Measurements from ENCODE around the gene SH3RF2.

SH3RF2 gene

GRCh38 chr5:146050086-146050485, 113.7 kb downstream of the SH3RF2 start:
- no peak for DNase-seq

GRCh38 chr5:146051678-146052077, 115.3 kb downstream of the SH3RF2 start:
- no peak for DNase-seq

DNA sequence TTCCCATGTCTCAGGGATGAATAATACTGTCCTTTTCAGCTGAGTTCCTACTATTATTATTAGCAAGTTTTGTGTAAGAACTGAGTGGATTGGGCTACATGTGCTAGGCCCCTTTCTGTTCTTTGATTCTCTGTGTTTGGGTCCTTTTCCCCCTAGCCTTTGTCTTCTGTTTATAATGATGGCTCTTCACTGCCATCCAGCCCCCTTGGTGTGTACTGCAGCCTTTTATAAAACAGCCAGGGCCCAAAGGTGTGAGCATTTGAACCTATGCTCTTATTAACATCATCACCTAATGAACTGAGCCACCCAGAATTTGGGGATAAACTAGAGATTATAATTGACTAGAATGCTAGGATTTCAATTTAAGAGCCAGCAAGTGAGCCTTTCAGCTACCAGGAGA, 116.4 kb downstream of the SH3RF2 start:
- DNase-seq, result no peak

- no peak for DNase-seq
These were observed 119.1 kb downstream of the SH3RF2 start for GRCh38 chr5:146055432-146055831.

GRCh38 chr5:146059460-146060220, 123.3 kb downstream of the SH3RF2 start:
- DNase-seq, result no peak

- DNase-seq, result no peak
These were observed 123.8 kb downstream of the SH3RF2 start for GRCh38 chr5:146060221-146060585.

- no peak for DNase-seq
These were observed 130.6 kb downstream of the SH3RF2 start for GRCh38 chr5:146066968-146067367.

DNA sequence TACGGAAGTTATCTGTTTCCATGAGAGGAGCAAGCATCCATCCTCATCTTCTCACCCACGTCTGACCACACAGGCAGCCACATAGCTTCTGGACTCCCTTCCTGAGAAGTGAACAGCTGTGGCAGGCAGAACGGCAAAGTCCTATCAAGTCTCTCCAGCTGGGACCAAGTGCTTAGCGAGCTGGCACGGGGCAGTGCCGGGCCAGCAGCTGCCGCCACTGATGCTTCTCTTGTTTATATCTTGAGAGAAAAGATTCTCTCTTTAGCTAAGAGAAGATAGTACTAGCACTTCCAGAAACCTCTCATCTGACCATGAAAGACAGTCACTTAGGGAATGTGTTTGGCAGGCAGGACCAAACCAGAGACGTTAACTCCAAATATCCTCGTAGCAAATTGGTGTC, 131.8 kb downstream of the SH3RF2 start:
- no peak for DNase-seq

DNA sequence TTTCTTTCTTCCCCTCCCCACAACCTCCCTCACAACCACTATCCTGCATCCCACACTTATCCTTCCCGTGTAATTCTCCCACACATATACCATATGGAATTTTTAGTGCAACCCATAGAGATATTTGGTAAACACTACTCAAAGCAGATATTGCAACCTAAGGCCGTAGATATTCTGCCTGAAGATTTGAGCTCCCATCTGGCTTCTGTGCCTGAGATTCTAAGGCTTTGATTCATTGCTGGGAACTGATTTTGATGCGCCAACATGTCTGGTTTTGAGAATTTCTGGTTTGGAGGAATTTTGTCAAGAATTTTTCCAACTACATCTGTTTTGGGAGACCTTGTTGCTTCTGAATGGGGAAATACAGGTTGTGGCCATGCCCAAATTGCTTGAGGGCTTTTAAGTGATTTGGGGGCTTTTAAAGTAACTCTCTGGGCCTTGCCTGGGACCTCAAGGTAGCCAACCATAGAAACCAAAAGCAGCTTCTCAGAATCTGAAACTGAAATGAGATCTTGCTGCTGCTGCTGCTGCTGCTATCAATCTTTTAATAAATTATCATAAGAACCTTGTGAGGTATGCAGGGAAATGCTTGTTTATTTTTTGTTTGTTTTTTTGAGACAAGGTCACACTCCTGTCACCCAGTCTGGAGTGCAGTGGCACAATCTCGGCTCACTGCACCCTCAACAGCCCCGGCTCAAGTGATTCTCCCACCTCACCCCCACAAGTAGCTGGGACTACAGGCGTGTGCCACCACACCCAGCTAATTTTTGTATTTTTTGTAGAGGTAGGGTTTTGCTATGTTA, 132.8 kb downstream of the SH3RF2 start:
- DNase-seq, result no peak

DNA sequence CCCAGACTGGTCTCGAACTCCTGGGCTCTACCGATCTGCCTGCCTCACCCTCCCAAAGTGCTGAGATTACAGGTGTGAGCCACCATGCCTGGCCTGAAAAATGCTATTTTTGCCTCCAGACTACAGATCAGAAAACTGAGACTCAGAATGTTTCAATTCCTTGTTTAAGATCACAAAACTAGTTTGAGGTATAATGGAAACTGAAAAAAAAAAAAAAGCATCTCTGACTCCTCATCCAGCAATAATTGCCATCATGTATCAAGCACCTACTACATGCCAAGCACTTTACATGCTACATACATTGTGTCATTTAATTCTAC, 133.4 kb downstream of the SH3RF2 start:
- DNase-seq, result no peak

- no peak for DNase-seq
These were observed 134.4 kb downstream of the SH3RF2 start for GRCh38 chr5:146070746-146071145.

GRCh38 chr5:146071171-146071570, 134.8 kb downstream of the SH3RF2 start:
- DNase-seq, result no peak

GRCh38 chr5:146072595-146072994, 136.2 kb downstream of the SH3RF2 start:
- DNase-seq, result no peak

DNA sequence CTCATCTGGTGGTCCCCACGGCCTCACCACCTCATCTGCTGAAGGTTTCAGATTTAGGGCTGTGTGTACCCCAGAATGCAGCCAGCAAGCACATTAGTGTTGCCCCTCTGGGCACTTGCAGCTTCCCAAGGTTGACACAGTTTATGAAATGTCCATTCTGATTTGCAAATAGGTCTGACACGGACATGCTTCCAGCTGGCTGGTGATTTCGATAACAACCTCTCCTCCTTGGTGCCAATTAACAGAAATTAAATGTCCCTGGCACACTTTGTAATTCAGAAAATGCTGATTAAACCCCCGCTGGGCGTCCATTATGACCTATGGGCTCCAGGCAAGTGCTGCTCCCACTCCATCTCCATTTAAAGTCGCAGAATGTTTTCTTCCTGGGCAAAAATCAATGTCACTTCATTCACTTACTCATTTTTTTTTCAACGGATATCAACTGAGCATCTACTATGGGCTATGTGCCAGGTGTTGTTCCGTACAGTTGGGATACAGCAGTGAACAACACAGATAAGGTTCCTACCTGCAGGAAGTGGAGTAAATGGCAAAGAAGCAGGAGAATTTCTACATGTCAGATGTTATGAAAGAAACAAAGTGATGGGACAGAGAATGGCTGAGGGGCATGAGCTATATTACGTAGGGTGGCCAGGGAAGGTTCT, 137.0 kb downstream of the SH3RF2 start:
- DNase-seq, result no peak

- no peak for DNase-seq
These were observed 139.7 kb downstream of the SH3RF2 start for GRCh38 chr5:146076028-146076427.

GRCh38 chr5:146076455-146076854, 140.1 kb downstream of the SH3RF2 start:
- DNase-seq, result no peak

DNA sequence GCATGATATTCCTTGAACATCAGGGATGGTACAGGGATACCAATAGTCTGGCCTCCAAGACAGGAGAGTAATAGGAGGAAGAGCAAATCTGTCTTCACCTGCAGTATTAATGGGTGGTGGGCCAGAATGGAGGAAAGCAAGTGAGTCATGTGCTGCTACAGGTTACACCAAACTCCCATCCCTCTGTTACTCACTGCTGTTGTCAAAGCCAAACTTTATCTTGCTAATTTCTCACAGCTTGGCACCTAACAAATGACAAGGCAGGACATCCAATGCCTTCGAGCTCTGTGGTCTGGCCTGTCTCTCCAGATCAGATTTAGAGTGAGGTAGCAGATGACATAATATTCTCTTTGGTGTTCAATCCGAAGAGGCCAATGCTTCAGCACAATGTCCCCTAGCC, 142.2 kb downstream of the SH3RF2 start:
- DNase-seq, result no peak

DNA sequence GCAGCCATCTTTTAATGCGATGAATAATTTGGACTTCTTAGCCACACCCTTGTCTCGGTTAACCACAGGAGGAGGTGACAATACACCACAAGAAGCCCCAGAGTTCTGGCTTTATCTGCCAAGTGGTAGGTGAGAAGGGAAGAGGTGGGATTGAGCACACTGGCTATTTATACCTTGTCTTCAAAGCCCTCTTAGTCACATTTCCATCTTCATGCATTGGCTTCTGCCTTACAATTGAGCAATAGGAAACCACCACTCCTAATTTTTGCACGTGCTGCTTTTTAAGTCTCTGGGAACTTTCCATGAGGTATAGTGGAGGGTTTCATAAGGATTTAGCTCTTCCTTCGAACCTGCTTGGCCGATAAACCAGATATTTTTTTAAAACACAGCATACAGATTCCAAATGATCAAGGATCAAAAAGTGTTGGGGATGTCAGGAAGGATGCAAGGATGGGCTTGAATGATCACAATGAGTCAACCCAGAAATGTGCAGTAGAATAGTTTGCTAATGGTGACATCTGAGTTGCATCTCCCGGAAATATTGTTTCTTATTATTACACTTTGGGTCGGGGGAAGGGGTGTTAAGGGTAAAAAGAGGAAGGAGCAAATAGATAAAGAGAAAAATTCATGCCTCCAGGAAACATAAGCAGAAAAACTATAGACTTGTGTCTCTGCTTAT, 143.5 kb downstream of the SH3RF2 start:
- no peak for DNase-seq

- DNase-seq, result no peak
These were observed 145.2 kb downstream of the SH3RF2 start for GRCh38 chr5:146081556-146081955.

- no peak for DNase-seq
These were observed 146.4 kb downstream of the SH3RF2 start for GRCh38 chr5:146082798-146083197.

- no peak for DNase-seq
These were observed 148.0 kb downstream of the SH3RF2 start for GRCh38 chr5:146084376-146084775.

DNA sequence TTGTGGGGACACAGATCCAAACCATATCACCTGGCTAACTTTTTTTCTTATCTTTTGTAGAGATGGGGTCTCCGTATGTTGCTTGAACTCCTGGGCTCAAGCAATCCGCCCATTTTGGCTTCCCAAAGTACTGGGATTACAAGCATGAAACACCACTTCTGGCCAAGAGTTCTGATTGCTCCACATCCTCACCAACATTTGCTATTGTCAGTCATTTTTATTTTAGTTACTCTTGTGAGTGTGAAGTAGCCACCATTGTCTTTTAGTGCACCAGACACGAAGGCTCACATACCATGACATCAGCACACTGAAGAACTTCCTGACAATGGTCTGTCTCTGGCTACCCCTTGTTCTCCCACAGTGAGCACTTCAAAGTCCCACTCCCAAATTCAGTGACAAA, 151.7 kb downstream of the SH3RF2 start:
- DNase-seq, result no peak

DNA sequence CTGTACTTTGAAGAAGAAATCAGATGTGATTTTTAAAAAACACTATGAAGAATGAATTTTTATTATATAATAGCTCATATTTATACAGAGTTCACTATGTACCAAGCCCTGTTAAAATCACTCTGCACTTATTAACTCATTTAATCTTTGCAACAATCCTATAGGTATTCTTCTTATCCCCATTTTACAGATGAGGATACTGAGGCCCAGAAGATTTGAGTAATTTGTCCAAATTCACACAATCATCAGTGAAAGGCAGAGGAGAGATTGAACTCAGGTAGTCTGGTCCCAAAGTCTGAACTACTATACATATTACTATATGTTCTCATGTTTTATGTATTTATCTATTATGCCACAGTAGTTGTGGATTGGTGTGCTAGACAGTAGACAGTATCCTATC, 152.9 kb downstream of the SH3RF2 start:
- no peak for DNase-seq

DNA sequence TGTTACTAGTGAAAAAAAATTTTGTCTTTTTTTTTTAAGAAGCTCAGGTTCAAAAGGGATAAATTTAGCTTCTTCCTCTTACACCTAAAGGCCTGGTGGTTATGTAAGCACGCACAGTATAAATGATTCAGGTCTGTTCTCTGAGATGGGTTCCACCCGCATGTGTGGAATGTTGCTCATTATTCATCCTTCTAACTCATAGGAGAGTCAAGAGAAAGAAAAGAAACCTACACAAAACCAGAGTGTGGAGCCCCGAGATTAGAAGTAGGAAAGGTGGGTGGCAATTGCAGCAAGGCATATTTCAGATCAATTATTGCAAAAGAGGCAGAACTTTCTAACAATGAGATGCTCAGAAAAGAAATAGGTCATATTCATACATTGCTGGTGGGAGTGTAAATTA, 155.5 kb downstream of the SH3RF2 start:
- DNase-seq, result no peak

Measured in stimulated activated CD4-positive, alpha-beta T cell treated with anti-CD3 and anti-CD28 coated beads, Interleukin-12 subunit alpha, Interleukin-12 subunit beta, amount 100 ng/mL, for 4 hours (primary cell).